ENCODE results near the gene PHAF1. TPM values are rescaled to one million over a fixed set of nuclear protein-coding genes. Genes with fewer than 3 reads are reported as not detected.

PHAF1 gene
- total RNA-seq, 4 donors from 2014 or later = 39.7 to 51.1 (median 46.8) TPM

- TF ChIP-seq POLR2A (IDR thresholded peaks at IDR 0.05) (no peak), CTCF (IDR thresholded peaks at IDR 0.05) (no peak)
- 29 to 31% methylated on average over 14 of the region's 14 CpGs for WGBS, 2 donors
- DNase-seq (ENCODE audit: low spot score in 2 of 2) = no peak
- H3K4me3 ChIP-seq (ENCODE audit: low read depth, poor library complexity, severe bottlenecking) = no peak overlapping the region
- intact Hi-C loops (cut with DNase I; ENCODE audit: low total_unique reads) = no loop called here
Observed at GRCh38 chr16:67170949-67171649, 61.4 kb downstream of the PHAF1 start.

- TF ChIP-seq POLR2A (IDR thresholded peaks at IDR 0.05) = no peak
- no peak for TF ChIP-seq CTCF (IDR thresholded peaks at IDR 0.05)
- no peak overlapping the region for H3K4me3 ChIP-seq (ENCODE audit: low read depth, poor library complexity, severe bottlenecking)
- intact Hi-C loops (cut with DNase I; ENCODE audit: low total_unique reads) = no loop called here
- 86 to 90% methylated on average over 1 of the region's 1 CpG for WGBS, 2 donors
- no peak for DNase-seq (ENCODE audit: low spot score in 2 of 2)
Observed at GRCh38 chr16:67173323-67173722, 63.6 kb downstream of the PHAF1 start.

- peak; percentile 75 to 96 for DNase-seq (ENCODE audit: low spot score in 2 of 2)
- TF ChIP-seq CTCF (IDR thresholded peaks at IDR 0.05) = peak in 1 of 3 donors; percentile 44
- no peak for TF ChIP-seq POLR2A (IDR thresholded peaks at IDR 0.05)
- intact Hi-C loops (cut with DNase I; ENCODE audit: low total_unique reads) = no loop called here
- WGBS, 2 donors = 1% methylated on average over 14 to 71 of the region's 71 CpGs
- no peak overlapping the region for H3K4me3 ChIP-seq (ENCODE audit: low read depth, poor library complexity, severe bottlenecking)
Observed at GRCh38 chr16:67173808-67174705, 64.3 kb downstream of the PHAF1 start.

GRCh38 chr16:67174706-67175231, 65.0 kb downstream of the PHAF1 start:
- no peak for DNase-seq (ENCODE audit: low spot score in 2 of 2)
- intact Hi-C loops (cut with DNase I; ENCODE audit: low total_unique reads) = no loop called here
- no peak for TF ChIP-seq POLR2A (IDR thresholded peaks at IDR 0.05)
- no peak for TF ChIP-seq CTCF (IDR thresholded peaks at IDR 0.05)
- H3K4me3 ChIP-seq (ENCODE audit: low read depth, poor library complexity, severe bottlenecking) = no peak overlapping the region
- 50 to 53% methylated on average over 27 to 31 of the region's 31 CpGs for WGBS, 2 donors

- TF ChIP-seq POLR2A (IDR thresholded peaks at IDR 0.05) (no peak), CTCF (IDR thresholded peaks at IDR 0.05) (no peak)
- intact Hi-C loops (cut with DNase I; ENCODE audit: low total_unique reads) = no loop called here
- 69 to 79% methylated on average over 9 to 12 of the region's 12 CpGs for WGBS, 2 donors
- no peak overlapping the region for H3K4me3 ChIP-seq (ENCODE audit: low read depth, poor library complexity, severe bottlenecking)
- DNase-seq (ENCODE audit: low spot score in 2 of 2) = no peak
Observed at GRCh38 chr16:67176662-67177061, 66.9 kb downstream of the PHAF1 start.
